BE2C (cell line): ENCODE data around the gene NLGN1.

Experiments used
- DNase-seq: peaks from one replicate; pipeline ENCODE4 v3.0.0-alpha.2; 2020
- H3K27me3 ChIP-seq: fragments of 250-450 bp; sonication (Bioruptor Pico); 2 replicates; pipeline ENCODE4 v1.5.1; 2020; ENCODE audit warnings: mild to moderate bottlenecking
- H3K36me3 ChIP-seq: fragments of 250-450 bp; sonication (Bioruptor Pico); 2 replicates; pipeline ENCODE4 v1.5.1; 2020; ENCODE audit warnings: mild to moderate bottlenecking
- H3K4me1 ChIP-seq: fragments of 250-450 bp; sonication (Bioruptor Pico); 2 replicates; pipeline ENCODE4 v1.5.1; 2020
- H3K4me3 ChIP-seq: 2 replicates; pipeline ENCODE4 v1.5.1; 2011; ENCODE audit warnings: low read depth, low read length
- H3K9me3 ChIP-seq: fragments of 250-450 bp; sonication (Bioruptor Pico); 2 replicates; pipeline ENCODE4 v1.5.1; 2020
- CTCF ChIP-seq: IDR thresholded peaks from 2 replicates; pipeline ENCODE4 v1.5.1; 2012; ENCODE audit warnings: mild to moderate bottlenecking, low read depth, low read length

Gene NLGN1

GRCh38 chr3:174191380-174191779 is 793.8 kb downstream of the NLGN1 start:
- DNase-seq, result no peak
- H3K4me3 ChIP-seq, result no peak overlapping the region
- no peaks in the 10 kb centered on the region for H3K36me3 ChIP-seq
- no peaks in the 10 kb centered on the region for H3K9me3 ChIP-seq
- no peak for TF ChIP-seq CTCF
- no peaks in the 10 kb centered on the region for H3K27me3 ChIP-seq
- H3K4me1 ChIP-seq, result no peaks in the 10 kb centered on the region

DNA sequence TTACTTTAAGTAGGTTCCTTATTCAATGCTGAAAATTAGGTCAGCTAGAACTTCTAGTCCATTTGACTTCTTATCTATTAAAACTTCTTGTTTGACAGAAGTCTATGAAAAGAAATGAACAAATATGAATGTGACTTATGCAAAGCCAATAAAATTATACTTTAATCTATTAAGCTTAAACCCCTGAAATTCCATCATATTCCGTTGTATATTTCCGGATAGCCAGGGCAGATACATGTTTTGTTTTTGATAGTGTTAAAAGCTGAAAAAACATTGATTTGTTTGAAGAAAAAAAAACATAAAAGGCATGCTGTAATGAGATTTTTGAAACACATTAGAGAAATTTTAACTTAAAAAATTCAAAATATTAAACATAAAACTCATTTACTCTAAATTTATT is 794.4 kb downstream of the NLGN1 start:
- no peak for TF ChIP-seq CTCF
- Histone ChIP-seq H3K4me1 (no peaks in the 10 kb centered on the region), H3K27me3 (no peaks in the 10 kb centered on the region), H3K4me3 (no peak overlapping the region), H3K9me3 (no peaks in the 10 kb centered on the region), H3K36me3 (no peaks in the 10 kb centered on the region)
- no peak for DNase-seq

GRCh38 chr3:174192471-174192870 is 794.9 kb downstream of the NLGN1 start:
- no peak overlapping the region for H3K4me3 ChIP-seq
- TF ChIP-seq CTCF, result no peak
- DNase-seq, result no peak
- no peaks in the 10 kb centered on the region for H3K4me1 ChIP-seq
- no peaks in the 10 kb centered on the region for H3K36me3 ChIP-seq
- no peaks in the 10 kb centered on the region for H3K9me3 ChIP-seq
- H3K27me3 ChIP-seq, result no peaks in the 10 kb centered on the region

GRCh38 chr3:174193604-174194003 is 796.1 kb downstream of the NLGN1 start:
- H3K27me3 ChIP-seq, result no peaks in the 10 kb centered on the region
- TF ChIP-seq CTCF, result no peak
- H3K4me3 ChIP-seq, result no peak overlapping the region
- no peaks in the 10 kb centered on the region for H3K36me3 ChIP-seq
- no peaks in the 10 kb centered on the region for H3K4me1 ChIP-seq
- no peaks in the 10 kb centered on the region for H3K9me3 ChIP-seq
- no peak for DNase-seq

DNA sequence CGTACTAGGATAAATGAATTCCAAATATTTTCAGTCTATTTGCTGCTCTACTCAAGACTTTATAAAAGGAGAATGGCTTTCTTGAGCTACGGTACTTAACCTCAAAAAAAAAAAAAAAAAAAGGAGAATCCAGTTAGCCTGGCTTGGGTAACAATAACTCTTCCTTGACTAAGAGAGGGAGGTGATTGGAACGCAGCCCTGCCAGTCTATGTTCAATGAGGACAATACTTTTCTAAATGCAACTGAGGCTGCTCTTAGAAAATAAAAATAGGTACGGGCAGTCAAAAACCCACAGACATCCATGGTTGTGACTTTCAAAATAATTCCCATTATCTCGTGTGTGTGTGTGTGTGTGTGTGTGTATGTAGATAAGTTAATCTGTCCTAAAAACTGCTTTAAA is 799.9 kb downstream of the NLGN1 start:
- Histone ChIP-seq H3K4me1 (no peaks in the 10 kb centered on the region), H3K27me3 (no peaks in the 10 kb centered on the region), H3K36me3 (no peaks in the 10 kb centered on the region), H3K4me3 (no peak overlapping the region), H3K9me3 (no peaks in the 10 kb centered on the region)
- no peak for TF ChIP-seq CTCF
- no peak for DNase-seq

GRCh38 chr3:174198199-174198598 is 800.7 kb downstream of the NLGN1 start:
- no peak for TF ChIP-seq CTCF
- Histone ChIP-seq H3K36me3 (no peaks in the 10 kb centered on the region), H3K27me3 (no peaks in the 10 kb centered on the region), H3K4me3 (no peak overlapping the region), H3K9me3 (no peaks in the 10 kb centered on the region), H3K4me1 (no peaks in the 10 kb centered on the region)
- no peak for DNase-seq
